CD14-positive monocyte (primary cell): ENCODE data around the gene CHMP2A. TPM values are rescaled to one million over a fixed set of nuclear protein-coding genes. Genes with fewer than 3 reads are reported as not detected.

Experiments
- DNase-seq, 3 donors: peaks; one replicate each; pipeline ENCODE4 v3.0.0-alpha.2; 2011 to 2022
- H2AFZ ChIP-seq: 2 replicates; pipeline ENCODE4 v1.6.0; 2012; ENCODE audit warnings: mild to moderate bottlenecking, low read depth, low read length, inconsistent platforms; ENCODE audit not compliant: insufficient read depth, poor library complexity, severe bottlenecking
- H3K27ac ChIP-seq, 2 donors: 1 replicate in 1 of 2; 2 replicates in 1 of 2; pipeline ENCODE4 v1.5.1; 2012 to 2013; ENCODE audit warnings: low read length in 2 of 2, control low read depth in 1 of 2, inconsistent platforms in 1 of 2, low read depth in 1 of 2, mild to moderate bottlenecking in 1 of 2
- H3K27me3 ChIP-seq, 2 donors: one replicate each; pipeline versions ENCODE4 v1.6.0 to v1.6.1; 2011 to 2013; ENCODE audit warnings: low read length in 2 of 2; ENCODE audit not compliant: control insufficient read depth in 2 of 2, insufficient read depth in 2 of 2
- H3K36me3 ChIP-seq, 2 donors: replicated peaks in 1 of 2; 1 replicate in 1 of 2; 2 replicates in 1 of 2; pipeline versions ENCODE4 v1.5.1 to v1.6.1; 2012 to 2013; ENCODE audit warnings: low read length in 2 of 2, control low read depth in 1 of 2, inconsistent platforms in 1 of 2, mild to moderate bottlenecking in 1 of 2; ENCODE audit not compliant: insufficient read depth in 2 of 2, control insufficient read depth in 1 of 2
- H3K4me1 ChIP-seq, 2 donors: 1 replicate in 1 of 2; 2 replicates in 1 of 2; pipeline versions ENCODE4 v1.5.1 to v1.6.1; 2012 to 2013; ENCODE audit warnings: low read length in 2 of 2, control low read depth in 1 of 2, inconsistent platforms in 1 of 2, mild to moderate bottlenecking in 1 of 2, moderate library complexity in 1 of 2; ENCODE audit not compliant: insufficient read depth in 2 of 2, control insufficient read depth in 1 of 2
- H3K4me2 ChIP-seq: replicated peaks from 2 replicates; pipeline ENCODE3; 2012; ENCODE audit warnings: low read length, moderate library complexity, mild to moderate bottlenecking; ENCODE audit not compliant: poor library complexity, severe bottlenecking; ENCODE audit errors: extremely low read depth
- H3K4me3 ChIP-seq, 3 experiments: fragments of 200-600 bp in 1 of 3; sonication (generic) in 1 of 3; replicated peaks in 1 of 3; 1 replicate in 2 of 3; 2 replicates in 1 of 3; pipeline ENCODE4 v1.5.1; 2011 to 2013; ENCODE audit warnings: low read length in 3 of 3, mild to moderate bottlenecking in 3 of 3, control low read depth in 2 of 3, low read depth in 2 of 3, inconsistent platforms in 1 of 3, moderate library complexity in 1 of 3
- H3K79me2 ChIP-seq: 2 replicates; pipeline ENCODE4 v1.6.0; 2012; ENCODE audit warnings: mild to moderate bottlenecking, control low read depth, inconsistent platforms, low read length, moderate library complexity; ENCODE audit not compliant: insufficient read depth
- H3K9ac ChIP-seq: 2 replicates; pipeline ENCODE4 v1.6.0; 2017; ENCODE audit warnings: low read length, mild to moderate bottlenecking; ENCODE audit not compliant: insufficient read depth, poor library complexity, severe bottlenecking
- H3K9me3 ChIP-seq, 2 donors: replicated peaks in 1 of 2; 1 replicate in 1 of 2; 2 replicates in 1 of 2; pipeline versions ENCODE4 v1.5.1 to v1.6.1; 2012 to 2013; ENCODE audit warnings: low read length in 2 of 2, control low read depth in 1 of 2; ENCODE audit not compliant: control insufficient read depth in 1 of 2, insufficient read depth in 1 of 2
- H4K20me1 ChIP-seq: 2 replicates; pipeline ENCODE4 v1.6.0; 2012; ENCODE audit warnings: mild to moderate bottlenecking, low read length, control low read depth, moderate library complexity; ENCODE audit not compliant: insufficient read depth
- H3K27ac Mint-ChIP-seq, 7 donors: one replicate each; pipeline ENCODE4 v1.8.0; 2020; ENCODE audit warnings: mild to moderate bottlenecking in 7 of 7, mixed read lengths in 7 of 7, moderate library complexity in 6 of 7, inconsistent platforms in 2 of 7
- H3K27me3 Mint-ChIP-seq, 3 donors: one replicate each; pipeline ENCODE4 v1.8.0; 2021 to 2022; ENCODE audit warnings: low read depth in 3 of 3, mild to moderate bottlenecking in 3 of 3, mixed read lengths in 3 of 3, moderate library complexity in 3 of 3, inconsistent platforms in 1 of 3
- H3K36me3 Mint-ChIP-seq, 2 donors: one replicate each; pipeline ENCODE4 v1.8.0; 2020; ENCODE audit warnings: mixed read lengths in 2 of 2, inconsistent platforms in 1 of 2, mild to moderate bottlenecking in 1 of 2
- H3K4me1 Mint-ChIP-seq: one replicate; pipeline ENCODE4 v1.8.0; 2020; ENCODE audit warnings: mild to moderate bottlenecking, mixed read lengths
- H3K4me3 Mint-ChIP-seq, 2 donors: one replicate each; pipeline ENCODE4 v1.8.0; 2020; ENCODE audit warnings: mild to moderate bottlenecking in 2 of 2, mixed read lengths in 2 of 2, moderate library complexity in 1 of 2
- H3K9me3 Mint-ChIP-seq, 7 donors: one replicate each; pipeline ENCODE4 v1.8.0; 2020 to 2022; ENCODE audit warnings: mixed read lengths in 7 of 7, mild to moderate bottlenecking in 6 of 7, moderate library complexity in 6 of 7, inconsistent platforms in 2 of 7
- WGBS: methylation state at CpG from one replicate; pipeline ENCODE4 v1.1.5; 2013; ENCODE audit warnings: missing lambda C conversion rate; ENCODE audit not compliant: insufficient coverage; 5-methylcytosine and 5-hydroxymethylcytosine counted together
- intact Hi-C, 2 donors: fragments of 100-400 bp; cut with micrococcal nuclease; formaldehyde crosslinking; loops; one replicate each; pipeline versions ENCODE4 v1.15.0 to v1.15.1; 2023
- polyA plus RNA-seq, 3 donors: library from polyadenylated mRNA; depleted of rRNA in 1 of 3; unstranded in 2 of 3; stranded (reverse) in 1 of 3; fragments of 300-500 nt in 2 of 3; fragments of >200 nt in 1 of 3; fragmentation: Illumina TruSeq in 2 of 3; gene quantifications; 1 replicate in 2 of 3; 2 replicates in 1 of 3; pipeline ENCODE4 v1.2.3, GENCODE V29; 2012 to 2021
- TF ChIP-seq, protein P1 (sequence below): fragments of 200-600 bp; IDR thresholded peaks from one replicate; pipeline ENCODE4 v1.8.0; 2022; ENCODE audit warnings: antibody characterized with exemption, mild to moderate bottlenecking

Gene CHMP2A
- polyA plus RNA-seq, 3 donors = 228 to 323 (median 290) TPM

DNA sequence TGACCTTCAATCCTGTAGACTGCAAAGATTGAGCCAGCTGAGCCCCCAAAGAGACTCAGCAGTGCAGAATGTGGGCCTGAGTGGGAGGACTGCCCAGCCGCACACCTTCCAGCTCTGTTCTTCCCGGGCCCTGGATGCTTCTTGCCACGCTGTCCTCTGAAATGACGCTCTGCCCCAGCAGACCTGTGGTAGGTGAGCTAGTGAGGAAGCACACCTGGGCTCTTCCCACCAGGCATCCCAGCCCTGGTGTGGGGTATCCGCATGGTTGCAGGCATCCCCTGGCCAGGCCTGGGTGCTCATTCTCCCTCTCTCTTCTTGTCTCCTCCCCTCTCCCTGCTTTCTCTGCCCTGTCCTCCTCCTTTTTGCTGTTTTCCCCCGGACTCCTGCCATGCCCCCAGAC is 28.1 kb upstream of the CHMP2A start:
- intact Hi-C loops = no loop called here

DNA sequence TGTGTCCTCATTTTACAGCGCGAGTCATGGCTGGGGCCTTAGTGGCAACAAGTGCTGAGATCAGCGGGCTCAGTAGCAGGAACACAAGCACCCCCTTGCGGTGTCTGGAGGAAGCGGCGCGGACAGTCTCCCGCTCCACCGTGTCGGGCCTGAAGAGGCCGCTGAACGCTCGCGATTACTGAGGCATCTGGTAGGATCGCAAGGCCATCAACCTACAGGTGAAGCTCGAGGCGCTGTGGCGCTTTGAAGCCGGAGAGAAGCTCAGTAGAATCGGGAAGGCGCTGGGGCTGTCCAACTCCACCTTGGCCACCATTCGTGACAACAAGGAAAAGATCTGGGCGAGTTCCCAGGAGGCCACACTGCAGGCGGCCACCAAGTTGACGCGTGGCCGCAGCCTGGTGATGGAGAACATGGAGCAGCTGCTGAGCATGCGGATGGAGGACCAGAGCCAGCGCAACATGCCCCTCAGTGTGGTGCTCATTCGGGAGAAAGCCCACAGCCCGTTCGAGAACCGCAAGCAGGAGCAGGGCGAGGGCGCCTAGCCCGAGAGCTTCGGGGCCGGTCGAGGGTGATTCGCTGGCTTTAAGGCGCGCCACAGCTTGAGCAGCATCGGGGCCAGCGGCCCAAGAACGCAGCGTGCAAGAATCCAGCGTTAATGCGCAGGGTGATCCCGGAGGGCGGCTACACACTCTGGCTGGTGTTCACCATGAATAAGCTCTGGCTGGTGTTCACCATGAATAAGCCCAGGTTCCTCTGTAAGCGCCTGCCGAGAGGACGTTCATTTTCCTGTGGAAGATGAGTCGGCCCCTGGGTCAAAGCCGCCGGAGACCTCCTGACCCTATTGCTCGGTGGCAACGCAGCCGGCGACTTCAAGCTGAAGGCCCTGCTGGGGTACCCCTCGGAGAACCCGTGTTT is 26.6 kb upstream of the CHMP2A start:
- Mint-ChIP-seq H3K27ac (peak overlapping the region in 4 of 7 donors; percentile 30 to 71 (median 38)), H3K27me3 (peaks cover 0 to 5% (median 3%) of the 10 kb centered on the region in 3 donors), H3K36me3 (peaks cover 31 to 41% of the 10 kb centered on the region in 2 donors), H3K4me1 (peaks cover 12% of the 10 kb centered on the region), H3K4me3 (no peak overlapping the region), H3K9me3 (peaks cover 0 to 2% (median 0%) of the 10 kb centered on the region in 7 donors)
- Histone ChIP-seq H3K4me1 (peaks cover 0 to 2% of the 10 kb centered on the region in 2 donors), H3K36me3 (peaks cover 12 to 27% of the 10 kb centered on the region in 2 donors), H3K27me3 (no peaks in the 10 kb centered on the region), H3K4me2 (no peak overlapping the region), H3K4me3 (no peak overlapping the region), H3K9me3 (no peaks in the 10 kb centered on the region), H4K20me1 (peaks cover 6% of the 10 kb centered on the region), H3K79me2 (peaks cover 10% of the 10 kb centered on the region), H2AFZ (no peak overlapping the region), H3K27ac (no peak overlapping the region), H3K9ac (no peak overlapping the region)
- intact Hi-C loops = no loop called here
- peak; percentile 85 to 89 (median 88) for DNase-seq
- WGBS = 70% methylated on average over 62 of the region's 62 CpGs
- TF ChIP-seq, protein P1, sequence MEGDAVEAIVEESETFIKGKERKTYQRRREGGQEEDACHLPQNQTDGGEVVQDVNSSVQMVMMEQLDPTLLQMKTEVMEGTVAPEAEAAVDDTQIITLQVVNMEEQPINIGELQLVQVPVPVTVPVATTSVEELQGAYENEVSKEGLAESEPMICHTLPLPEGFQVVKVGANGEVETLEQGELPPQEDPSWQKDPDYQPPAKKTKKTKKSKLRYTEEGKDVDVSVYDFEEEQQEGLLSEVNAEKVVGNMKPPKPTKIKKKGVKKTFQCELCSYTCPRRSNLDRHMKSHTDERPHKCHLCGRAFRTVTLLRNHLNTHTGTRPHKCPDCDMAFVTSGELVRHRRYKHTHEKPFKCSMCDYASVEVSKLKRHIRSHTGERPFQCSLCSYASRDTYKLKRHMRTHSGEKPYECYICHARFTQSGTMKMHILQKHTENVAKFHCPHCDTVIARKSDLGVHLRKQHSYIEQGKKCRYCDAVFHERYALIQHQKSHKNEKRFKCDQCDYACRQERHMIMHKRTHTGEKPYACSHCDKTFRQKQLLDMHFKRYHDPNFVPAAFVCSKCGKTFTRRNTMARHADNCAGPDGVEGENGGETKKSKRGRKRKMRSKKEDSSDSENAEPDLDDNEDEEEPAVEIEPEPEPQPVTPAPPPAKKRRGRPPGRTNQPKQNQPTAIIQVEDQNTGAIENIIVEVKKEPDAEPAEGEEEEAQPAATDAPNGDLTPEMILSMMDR = peak; percentile 96

More for the DNA sequence above, 28.1 kb upstream of the CHMP2A start:
- H3K36me3 Mint-ChIP-seq = peaks cover 30 to 41% of the 10 kb centered on the region in 2 donors
- Histone ChIP-seq H3K4me1 (peaks cover 0 to 2% of the 10 kb centered on the region in 2 donors), H3K79me2 (peaks cover 6% of the 10 kb centered on the region), H2AFZ (no peak overlapping the region), H3K27ac (no peak overlapping the region), H3K36me3 (peaks cover 12 to 27% of the 10 kb centered on the region in 2 donors), H3K4me2 (no peak overlapping the region), H3K27me3 (no peaks in the 10 kb centered on the region), H4K20me1 (peaks cover 6% of the 10 kb centered on the region), H3K4me3 (no peak overlapping the region), H3K9ac (no peak overlapping the region), H3K9me3 (no peaks in the 10 kb centered on the region)
- TF ChIP-seq, protein P1 = no peak
- no peak overlapping the region for H3K4me3 Mint-ChIP-seq
- H3K9me3 Mint-ChIP-seq = peaks cover 0 to 1% (median 0%) of the 10 kb centered on the region in 7 donors
- 100% methylated on average over 3 of the region's 6 CpGs for WGBS
- peak overlapping the region in 1 of 7 donors; percentile 75 for H3K27ac Mint-ChIP-seq
- peaks cover 0 to 5% (median 3%) of the 10 kb centered on the region in 3 donors for H3K27me3 Mint-ChIP-seq
- DNase-seq = peak in 1 of 3 donors; percentile 3
- H3K4me1 Mint-ChIP-seq = peaks cover 11% of the 10 kb centered on the region
